NOMO-1 (cell line): ENCODE data around the gene EYA3.

ENCODE experiments used
- DNase-seq, 2 experiments: peaks; one replicate each; lab custom pipeline; 2025; ENCODE audit not compliant: unreplicated experiment in 2 of 2; lab: John Stamatoyannopoulos, UW

Gene EYA3

GRCh38 chr1:27973771-27974416 is 114.5 kb downstream of the EYA3 start:
- no peak for DNase-seq

- no peak for DNase-seq
Observed at GRCh38 chr1:27972141-27972540, 116.3 kb downstream of the EYA3 start.

DNA sequence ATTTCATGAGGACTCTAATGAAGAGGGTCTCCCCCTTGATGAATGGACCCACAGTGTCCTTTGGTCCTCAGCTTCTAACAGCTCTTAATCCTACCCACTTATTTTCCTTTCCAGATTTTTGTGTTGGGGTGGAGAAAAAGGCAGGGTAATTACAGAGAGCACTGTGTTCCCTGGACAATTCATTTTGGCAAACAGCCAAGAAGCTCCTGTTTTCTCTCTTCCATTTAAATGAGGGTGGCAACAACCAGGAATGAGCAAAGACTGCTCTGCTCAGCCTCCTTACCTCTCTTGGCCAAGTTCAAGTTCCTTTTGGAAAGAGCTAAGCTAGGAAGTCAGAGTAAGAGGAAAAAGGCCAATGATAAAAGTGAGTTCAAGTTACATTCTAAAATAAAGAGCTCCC is 116.7 kb downstream of the EYA3 start:
- no peak for DNase-seq

GRCh38 chr1:27970401-27970800 is 118.0 kb downstream of the EYA3 start:
- DNase-seq: no peak

GRCh38 chr1:27968692-27969091 is 119.7 kb downstream of the EYA3 start:
- DNase-seq: no peak

- DNase-seq: no peak
Observed at GRCh38 chr1:27967884-27968466, 120.4 kb downstream of the EYA3 start.

DNA sequence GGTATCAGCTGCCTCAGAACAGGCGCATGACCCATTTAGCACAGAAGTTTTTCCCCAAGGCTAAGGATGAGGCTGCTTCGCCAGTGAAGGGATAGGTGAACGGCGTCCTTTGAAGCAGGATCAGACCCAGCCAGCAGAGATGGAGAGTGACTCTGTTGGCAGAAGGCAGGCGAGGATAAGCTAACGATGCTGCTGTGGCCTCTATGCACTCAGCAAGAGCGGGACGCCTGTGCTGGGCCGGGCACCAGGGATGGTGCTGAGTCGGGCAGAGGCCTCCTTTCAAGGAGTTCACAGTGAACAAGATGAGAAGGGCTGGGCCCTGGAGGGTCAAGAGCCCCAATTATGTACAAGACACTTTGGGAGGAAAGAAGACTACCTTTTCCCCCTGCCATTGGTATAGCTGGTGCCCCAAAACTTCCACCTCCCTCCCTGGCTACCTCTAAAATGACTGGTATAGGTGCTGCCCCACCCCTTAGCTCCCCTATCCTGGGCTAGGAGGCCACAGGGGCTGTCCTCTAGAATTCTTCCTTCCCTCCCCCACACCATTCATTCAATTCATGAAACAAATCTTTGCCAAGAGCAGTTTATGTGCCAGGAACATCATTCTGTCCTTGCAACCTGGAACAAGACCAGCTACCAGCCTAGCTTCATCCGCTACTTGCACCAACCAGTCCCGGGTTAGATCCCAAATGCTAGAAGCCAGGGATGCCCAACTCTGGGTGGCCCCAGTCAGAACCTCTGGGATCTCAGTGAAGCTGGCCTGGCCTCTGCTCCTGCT is 121.1 kb downstream of the EYA3 start:
- DNase-seq: no peak

DNA sequence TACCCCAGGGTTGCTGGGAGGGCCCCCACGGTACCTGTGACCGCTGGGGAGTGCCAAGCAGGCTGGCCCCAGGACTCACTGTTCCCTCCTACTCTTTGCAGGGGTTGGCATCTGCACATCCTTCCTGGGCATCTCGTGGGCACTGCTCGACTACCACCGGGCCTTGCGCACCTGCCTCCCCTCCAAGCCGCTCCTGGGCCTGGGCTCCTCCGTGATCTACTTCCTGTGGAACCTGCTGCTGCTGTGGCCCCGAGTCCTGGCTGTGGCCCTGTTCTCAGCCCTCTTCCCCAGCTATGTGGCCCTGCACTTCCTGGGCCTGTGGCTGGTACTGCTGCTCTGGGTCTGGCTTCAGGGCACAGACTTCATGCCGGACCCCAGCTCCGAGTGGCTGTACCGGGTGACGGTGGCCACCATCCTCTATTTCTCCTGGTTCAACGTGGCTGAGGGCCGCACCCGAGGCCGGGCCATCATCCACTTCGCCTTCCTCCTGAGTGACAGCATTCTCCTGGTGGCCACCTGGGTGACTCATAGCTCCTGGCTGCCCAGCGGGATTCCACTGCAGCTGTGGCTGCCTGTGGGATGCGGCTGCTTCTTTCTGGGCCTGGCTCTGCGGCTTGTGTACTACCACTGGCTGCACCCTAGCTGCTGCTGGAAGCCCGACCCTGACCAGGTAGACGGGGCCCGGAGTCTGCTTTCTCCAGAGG is 121.9 kb downstream of the EYA3 start:
- no peak for DNase-seq

DNA sequence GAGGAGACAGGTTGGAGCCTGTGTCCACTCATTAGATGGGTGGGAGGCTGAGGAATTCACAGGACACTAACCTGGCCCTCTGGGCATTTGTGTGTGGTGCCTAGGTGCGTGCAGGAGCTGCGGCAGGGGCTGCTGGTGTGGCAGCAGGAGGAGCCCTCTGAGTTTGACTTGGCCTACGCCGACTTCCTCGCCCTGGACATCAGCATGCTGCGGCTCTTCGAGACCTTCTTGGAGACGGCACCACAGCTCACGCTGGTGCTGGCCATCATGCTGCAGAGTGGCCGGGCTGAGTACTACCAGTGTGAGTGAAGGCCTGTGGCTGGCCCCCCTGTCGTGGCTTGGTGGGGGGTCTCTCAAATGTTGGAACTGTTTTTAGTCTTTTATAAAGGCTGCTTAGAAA is 125.0 kb downstream of the EYA3 start:
- no peak for DNase-seq

DNA sequence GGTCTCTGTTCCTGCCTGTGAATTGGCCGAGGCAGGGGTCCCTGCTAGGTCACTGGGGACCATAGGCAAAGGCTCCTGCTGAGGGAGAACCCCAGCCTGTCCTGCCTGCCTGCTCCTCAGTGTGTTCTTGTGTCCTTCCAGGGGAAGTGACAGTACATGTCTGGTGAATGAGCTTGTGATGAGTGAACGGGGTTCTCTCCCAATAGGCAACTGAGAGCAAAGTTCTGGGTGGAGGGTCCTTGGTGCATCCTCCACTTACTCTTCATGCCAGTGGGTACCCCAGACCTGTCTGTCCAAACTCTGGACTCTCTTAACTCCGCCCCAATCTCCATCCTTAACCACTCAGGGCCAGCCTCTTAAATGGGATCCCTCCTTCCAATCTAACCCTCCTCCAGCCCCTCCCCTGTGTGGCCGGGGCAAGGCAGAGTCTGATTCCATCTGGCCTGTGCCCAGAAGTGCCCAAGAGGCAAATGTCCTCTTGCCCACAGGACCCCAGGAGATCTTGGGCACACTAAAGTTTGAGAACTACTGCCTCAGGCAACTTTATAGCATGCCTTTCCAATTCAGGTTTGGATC is 126.7 kb downstream of the EYA3 start:
- no peak for DNase-seq

- DNase-seq: no peak
Observed at GRCh38 chr1:27960762-27961645, 127.4 kb downstream of the EYA3 start.

DNA sequence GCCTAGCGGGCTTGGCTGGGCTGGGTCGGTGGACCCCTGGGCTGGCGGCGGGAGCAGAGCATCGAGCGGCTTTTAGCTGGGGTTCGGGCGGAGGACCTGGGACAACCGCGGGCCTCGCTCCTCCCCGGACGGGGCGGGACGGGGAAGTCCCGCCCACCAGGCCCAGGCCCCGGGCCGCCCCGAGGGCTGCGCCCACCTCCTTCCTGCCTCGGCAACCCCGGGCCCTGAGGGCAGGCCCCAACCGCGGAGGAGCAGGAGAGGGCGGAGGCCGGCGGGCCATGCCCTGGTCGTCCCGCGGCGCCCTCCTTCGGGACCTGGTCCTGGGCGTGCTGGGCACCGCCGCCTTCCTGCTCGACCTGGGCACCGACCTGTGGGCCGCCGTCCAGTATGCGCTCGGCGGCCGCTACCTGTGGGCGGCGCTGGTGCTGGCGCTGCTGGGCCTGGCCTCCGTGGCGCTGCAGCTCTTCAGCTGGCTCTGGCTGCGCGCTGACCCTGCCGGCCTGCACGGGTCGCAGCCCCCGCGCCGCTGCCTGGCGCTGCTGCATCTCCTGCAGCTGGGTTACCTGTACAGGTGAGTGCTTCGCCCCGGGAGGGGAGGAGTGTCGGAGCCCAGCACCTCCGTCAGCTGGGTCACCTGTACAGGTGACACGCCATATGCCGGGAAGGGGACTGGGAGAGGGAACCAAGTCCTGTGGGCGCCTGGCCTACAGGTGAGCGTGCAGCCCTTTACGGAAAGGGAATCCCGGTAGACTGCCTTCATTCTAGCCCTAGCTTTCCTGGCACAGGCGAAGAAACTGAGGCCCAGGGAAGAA is 128.4 kb downstream of the EYA3 start, which contains the start of gene XKR8:
Gene XKR8 (plus strand): TSS at position 182 of the 812 bp plus-strand sequence. CDS start 97 bp downstream, at position 279.
- DNase-seq: peak; percentile 73 to 83

DNA sequence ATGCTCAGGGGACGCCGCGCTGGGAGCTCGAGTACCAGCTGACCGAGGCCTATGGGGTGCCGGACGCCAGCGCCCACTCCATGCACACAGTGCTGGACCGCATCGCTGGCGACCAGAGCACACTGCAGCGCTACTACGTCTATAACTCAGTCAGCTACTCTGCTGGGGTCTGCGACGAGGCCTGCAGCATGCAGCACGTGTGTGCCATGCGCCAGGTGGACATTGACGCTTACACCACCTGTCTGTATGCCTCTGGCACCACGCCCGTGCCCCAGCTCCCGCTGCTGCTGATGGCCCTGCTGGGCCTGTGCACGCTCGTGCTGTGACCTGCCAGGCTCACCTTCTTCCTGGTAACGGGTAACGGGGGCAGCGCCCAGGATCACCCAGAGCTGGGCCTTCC is 129.9 kb downstream of the EYA3 start:
- no peak for DNase-seq

DNA sequence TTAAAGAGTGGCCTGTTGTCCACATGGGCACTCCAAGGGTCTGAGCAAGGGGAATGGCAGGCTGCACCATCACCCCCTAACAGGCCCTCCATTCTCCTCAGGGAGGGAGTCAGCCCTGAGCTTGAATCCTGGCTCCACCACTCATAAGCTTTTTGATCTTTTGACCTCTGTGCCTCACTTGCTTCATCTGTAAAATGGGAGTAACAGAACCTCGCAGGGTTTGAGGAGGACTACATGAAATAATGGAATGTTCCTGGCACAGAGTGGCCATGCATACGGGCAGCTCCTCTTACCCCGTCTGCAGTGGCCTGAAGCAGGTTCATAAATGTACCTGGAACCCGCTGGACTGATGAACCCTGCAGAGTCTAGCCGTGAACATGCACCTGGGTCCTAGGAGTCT is 130.8 kb downstream of the EYA3 start:
- DNase-seq: no peak

- no peak for DNase-seq
Observed at GRCh38 chr1:27956761-27957160, 131.6 kb downstream of the EYA3 start.

GRCh38 chr1:27955076-27955475 is 133.3 kb downstream of the EYA3 start:
- DNase-seq: no peak

DNA sequence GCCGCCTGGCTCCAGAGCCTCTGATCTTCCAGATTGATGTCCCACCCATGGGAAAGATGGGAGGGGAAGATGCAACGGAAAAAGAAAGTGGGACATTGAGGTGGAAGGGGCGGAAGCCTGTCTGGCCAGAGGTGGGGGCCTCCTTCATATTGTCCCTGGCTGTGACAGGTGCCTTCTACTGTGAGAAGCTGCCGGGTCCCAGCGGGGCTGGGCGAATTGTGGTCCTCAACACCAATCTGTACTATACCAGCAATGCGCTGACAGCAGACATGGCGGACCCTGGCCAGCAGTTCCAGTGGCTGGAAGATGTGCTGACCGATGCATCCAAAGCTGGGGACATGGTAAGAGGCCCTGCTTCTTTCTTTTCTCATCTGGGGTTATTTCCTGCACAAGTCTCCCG is 134.2 kb downstream of the EYA3 start:
- no peak for DNase-seq

GRCh38 chr1:27952147-27952546 is 136.3 kb downstream of the EYA3 start:
- no peak for DNase-seq

- DNase-seq: no peak
Observed at GRCh38 chr1:27951396-27951795, 137.0 kb downstream of the EYA3 start.
